H1 (cell line): ENCODE data around the gene TP53. TPM values are rescaled to one million over a fixed set of nuclear protein-coding genes. Genes with fewer than 3 reads are reported as not detected.
A peak's percentile ranks its signal among the peaks of the same experiment; 100 is the strongest.

Experiments used
- CTCF ChIA-PET: fragments of 300-600 bp; sonication (Branson Sonifier 250); formaldehyde crosslinking; loops from one replicate; lab custom pipeline; 2021; ENCODE audit not compliant: partially characterized antibody; lab: Charles Lee
- POLR2A ChIA-PET: fragments of 300-600 bp; sonication (Branson Sonifier 250); formaldehyde crosslinking; loops from one replicate; lab custom pipeline; 2021; ENCODE audit warnings: inconsistent platforms; ENCODE audit not compliant: partially characterized antibody; lab: Charles Lee
- DNase-seq, 2 experiments: peaks; one replicate each; pipeline versions ENCODE4 v3.0.0 to v3.0.0-alpha.2; 2010 to 2022; ENCODE audit warnings: low spot score in 2 of 2, low read depth in 1 of 2, mixed read lengths in 1 of 2
- FAIRE-seq: peaks from 2 replicates; lab custom pipeline; 2011; peaks lifted over from hg19 to GRCh38; lab: Jason Lieb, UNC
- H2AFZ ChIP-seq: 2 replicates; pipeline ENCODE4 v1.8.1; 2012; ENCODE audit warnings: low read length, inconsistent platforms
- H2AK5ac ChIP-seq: 2 replicates; pipeline ENCODE4 v1.6.1; 2013; ENCODE audit warnings: low read depth, low read length
- H2BK120ac ChIP-seq: replicated peaks from 2 replicates; pipeline ENCODE3; 2013; ENCODE audit warnings: low read depth, low read length, inconsistent platforms
- H2BK12ac ChIP-seq: 2 replicates; pipeline ENCODE4 v1.6.1; 2013; ENCODE audit warnings: low read depth, low read length
- H2BK15ac ChIP-seq: 2 replicates; pipeline ENCODE4 v1.6.1; 2013; ENCODE audit warnings: low read length
- H2BK20ac ChIP-seq: 2 replicates; pipeline ENCODE4 v1.6.1; 2013; ENCODE audit warnings: low read length
- H2BK5ac ChIP-seq: 2 replicates; pipeline ENCODE4 v1.6.1; 2013; ENCODE audit warnings: low read depth, low read length
- H3K14ac ChIP-seq: 2 replicates; pipeline ENCODE4 v1.6.1; 2013; ENCODE audit warnings: inconsistent platforms; ENCODE audit not compliant: insufficient read length
- H3K18ac ChIP-seq: 2 replicates; pipeline ENCODE4 v1.6.1; 2013; ENCODE audit warnings: low read length; ENCODE audit errors: extremely low read depth
- H3K23ac ChIP-seq: 2 replicates; pipeline ENCODE4 v1.6.1; 2013; ENCODE audit warnings: inconsistent platforms; ENCODE audit not compliant: insufficient read length
- H3K23me2 ChIP-seq: 2 replicates; pipeline ENCODE4 v1.6.1; 2013; ENCODE audit warnings: low read depth, low read length
- H3K27ac ChIP-seq: 2 replicates; pipeline ENCODE4 v1.6.1; 2011; ENCODE audit warnings: low read depth, low read length, inconsistent platforms
- H3K27me3 ChIP-seq, 4 experiments: replicated peaks in 1 of 4; 1 replicate in 1 of 4; 2 replicates in 3 of 4; pipeline versions ENCODE4 v1.6.1 to v1.8.1; 2011 to 2013; ENCODE audit warnings: low read length in 3 of 4, mild to moderate bottlenecking in 3 of 4, inconsistent platforms in 2 of 4, mixed read lengths in 2 of 4, moderate library complexity in 1 of 4; ENCODE audit not compliant: control insufficient read depth in 3 of 4, insufficient read depth in 3 of 4; ENCODE audit errors: extremely low read depth in 1 of 4
- H3K36me3 ChIP-seq, 4 experiments: 2 replicates each; pipeline versions ENCODE4 v1.6.1 to v1.8.1; 2011 to 2013; ENCODE audit warnings: mild to moderate bottlenecking in 4 of 4, low read length in 3 of 4, moderate library complexity in 2 of 4, control low read depth in 1 of 4, inconsistent platforms in 1 of 4; ENCODE audit not compliant: insufficient read depth in 4 of 4, control insufficient read depth in 2 of 4
- H3K4ac ChIP-seq: replicated peaks from 2 replicates; pipeline ENCODE3; 2013; ENCODE audit warnings: low read length, low read depth, mixed read lengths, inconsistent platforms; ENCODE audit not compliant: insufficient read length
- H3K4me1 ChIP-seq, 4 experiments: replicated peaks in 1 of 4; 1 replicate in 1 of 4; 2 replicates in 3 of 4; pipeline versions ENCODE4 v1.6.1 to v1.8.1; 2011 to 2013; ENCODE audit warnings: low read length in 3 of 4, inconsistent platforms in 2 of 4, mixed read lengths in 1 of 4; ENCODE audit not compliant: insufficient read depth in 4 of 4, control insufficient read depth in 3 of 4
- H3K4me2 ChIP-seq, 2 experiments: 2 replicates each; pipeline versions ENCODE4 v1.6.1 to v1.8.1; 2011 to 2013; ENCODE audit warnings: low read depth in 2 of 2, low read length in 2 of 2, control low read depth in 1 of 2, inconsistent platforms in 1 of 2, mild to moderate bottlenecking in 1 of 2; ENCODE audit not compliant: insufficient read depth in 1 of 2
- H3K4me3 ChIP-seq, 4 experiments: fragments of 200-600, 300-600 bp in 1 of 4; sonication (generic), shearing (Covaris generic), sonication (Bioruptor Twin) in 1 of 4; 2 replicates each; pipeline versions ENCODE4 v1.5.1 to v1.8.1; 2011 to 2016; ENCODE audit warnings: low read length in 4 of 4, low read depth in 3 of 4, control low read depth in 2 of 4, inconsistent platforms in 2 of 4, mild to moderate bottlenecking in 2 of 4, mixed read lengths in 1 of 4, moderate library complexity in 1 of 4; ENCODE audit not compliant: insufficient read depth in 2 of 4; ENCODE audit errors: extremely low read depth in 1 of 4
- H3K56ac ChIP-seq: replicated peaks from 2 replicates; pipeline ENCODE3; 2013; ENCODE audit warnings: low read depth, mild to moderate bottlenecking, mixed read lengths, low read length, inconsistent platforms; ENCODE audit not compliant: insufficient read length
- H3K79me1 ChIP-seq: 2 replicates; pipeline ENCODE4 v1.6.1; 2013; ENCODE audit warnings: low read depth, low read length, control low read depth
- H3K79me2 ChIP-seq, 2 experiments: 2 replicates each; pipeline versions ENCODE4 v1.6.1 to v1.8.1; 2012 to 2013; ENCODE audit warnings: low read length in 2 of 2, mild to moderate bottlenecking in 2 of 2, inconsistent platforms in 1 of 2; ENCODE audit not compliant: insufficient read depth in 2 of 2, control insufficient read depth in 1 of 2
- H3K9ac ChIP-seq, 4 experiments: replicated peaks in 1 of 4; 1 replicate in 1 of 4; 2 replicates in 3 of 4; pipeline versions ENCODE4 v1.6.1 to v1.8.1; 2011 to 2013; ENCODE audit warnings: low read depth in 3 of 4, low read length in 3 of 4, control low read depth in 2 of 4, mild to moderate bottlenecking in 2 of 4, moderate library complexity in 2 of 4, inconsistent platforms in 1 of 4; ENCODE audit errors: extremely low read depth in 1 of 4
- H3K9me3 ChIP-seq, 2 experiments: 2 replicates each; pipeline versions ENCODE4 v1.6.1 to v1.8.1; 2012 to 2013; ENCODE audit warnings: mild to moderate bottlenecking in 2 of 2, moderate library complexity in 2 of 2, control low read depth in 1 of 2, inconsistent platforms in 1 of 2, low read depth in 1 of 2, low read length in 1 of 2, mixed read lengths in 1 of 2; ENCODE audit not compliant: insufficient read depth in 2 of 2
- H4K20me1 ChIP-seq, 2 experiments: replicated peaks in 1 of 2; 2 replicates each; pipeline versions ENCODE3 to v1.8.1; 2011 to 2013; ENCODE audit warnings: inconsistent platforms in 2 of 2, low read length in 2 of 2, mild to moderate bottlenecking in 1 of 2; ENCODE audit not compliant: insufficient read depth in 2 of 2, control insufficient read depth in 1 of 2
- H4K5ac ChIP-seq: 2 replicates; pipeline ENCODE4 v1.6.1; 2013; ENCODE audit warnings: low read length, low read depth, mixed read lengths, inconsistent platforms; ENCODE audit not compliant: insufficient read length
- H4K8ac ChIP-seq: 2 replicates; pipeline ENCODE4 v1.8.0; 2013; ENCODE audit warnings: mild to moderate bottlenecking, moderate library complexity, low read length, inconsistent platforms; ENCODE audit not compliant: insufficient read depth; ENCODE audit errors: extremely low read depth
- H4K91ac ChIP-seq: replicated peaks from 2 replicates; pipeline ENCODE3; 2013; ENCODE audit warnings: low read length, mixed read lengths, inconsistent platforms; ENCODE audit not compliant: insufficient read length
- EP300 ChIP-seq, 2 experiments: IDR thresholded peaks; 1 replicate in 1 of 2; 2 replicates in 1 of 2; pipeline ENCODE4 v1.6.1; 2011 to 2012; ENCODE audit warnings: low read depth in 2 of 2, low read length in 2 of 2, mild to moderate bottlenecking in 2 of 2, borderline replicate concordance in 1 of 2, inconsistent platforms in 1 of 2, moderate library complexity in 1 of 2
- GABPA ChIP-seq: IDR thresholded peaks from 2 replicates; pipeline ENCODE4 v1.6.1; 2011; ENCODE audit warnings: mild to moderate bottlenecking, low read length, moderate library complexity, borderline replicate concordance; ENCODE audit not compliant: insufficient read depth
- HDAC6 ChIP-seq: IDR thresholded peaks from one replicate; pipeline ENCODE4 v1.7.1; 2012; ENCODE audit warnings: low read depth, mild to moderate bottlenecking, inconsistent platforms, low read length, moderate library complexity
- JUND ChIP-seq: IDR thresholded peaks from 2 replicates; pipeline ENCODE4 v1.6.1; 2011; ENCODE audit warnings: mild to moderate bottlenecking, improper control_type of control experiment, low read length
- NANOG ChIP-seq: IDR thresholded peaks from 2 replicates; pipeline ENCODE4 v1.6.1; 2011; ENCODE audit warnings: low read length, low read depth, mild to moderate bottlenecking, inconsistent platforms; ENCODE audit not compliant: insufficient read depth, poor library complexity, severe bottlenecking
- RXRA ChIP-seq: IDR thresholded peaks from 2 replicates; pipeline ENCODE4 v1.6.1; 2011; ENCODE audit warnings: low read depth, mild to moderate bottlenecking, low read length, moderate library complexity; ENCODE audit not compliant: insufficient read depth
- SIX5 ChIP-seq: IDR thresholded peaks from 2 replicates; pipeline ENCODE4 v1.6.1; 2011; ENCODE audit warnings: mild to moderate bottlenecking, low read depth, low read length
- SP4 ChIP-seq: IDR thresholded peaks from 2 replicates; pipeline ENCODE4 v1.6.1; 2012; ENCODE audit warnings: low read length, inconsistent platforms
- TAF1 ChIP-seq: IDR thresholded peaks from 2 replicates; pipeline ENCODE4 v1.6.1; 2011; ENCODE audit warnings: mild to moderate bottlenecking, low read depth, low read length
- TCF12 ChIP-seq: IDR thresholded peaks from 2 replicates; pipeline ENCODE4 v1.6.1; 2011; ENCODE audit warnings: low read depth, mild to moderate bottlenecking, low read length
- WGBS, 2 experiments: shearing (Covaris generic) in 1 of 2; methylation state at CpG; one replicate each; pipeline versions ENCODE4 v1.1.6 to v1.1.7; 2013 to 2015; ENCODE audit warnings: low lambda C conversion rate in 2 of 2, mixed read lengths in 2 of 2, inconsistent platforms in 1 of 2, low coverage in 1 of 2, missing lambda C conversion rate in 1 of 2; ENCODE audit not compliant: insufficient replicate concordance in 2 of 2, insufficient coverage in 1 of 2, insufficient read length in 1 of 2; ENCODE audit errors: extremely low coverage in 1 of 2, missing lambda C conversion rate in 1 of 2; 5-methylcytosine and 5-hydroxymethylcytosine counted together
- polyA plus RNA-seq, 7 experiments: library from polyadenylated mRNA; depleted of rRNA in 3 of 7; stranded (reverse) in 5 of 7; unstranded in 2 of 7; fragments of >200 nt in 5 of 7; fragments of 200-250 nt in 2 of 7; gene quantifications; 1 replicate in 5 of 7; 2 replicates in 1 of 7; 4 replicates in 1 of 7; pipeline versions ENCODE4 v1.2.1 to v1.2.3, GENCODE V29; 2011 to 2013; ENCODE audit warnings: missing spikeins in 2 of 7, mixed read lengths in 2 of 7
- total RNA-seq: library from RNA; stranded (reverse); fragmentation: NEBNext Ultra II Directional; extraction: Animal tissue kit (Norgen Biotek cat#: 25700); gene quantifications from 2 replicates; pipeline ENCODE4 v1.2.1, GENCODE V29; 2021

TP53 gene
- total and polyA plus RNA-seq, 2 of the 8 experiments (the other 6 are each of a cell fraction or from before 2014, with no cell fraction given) = 143 to 198 TPM

DNA sequence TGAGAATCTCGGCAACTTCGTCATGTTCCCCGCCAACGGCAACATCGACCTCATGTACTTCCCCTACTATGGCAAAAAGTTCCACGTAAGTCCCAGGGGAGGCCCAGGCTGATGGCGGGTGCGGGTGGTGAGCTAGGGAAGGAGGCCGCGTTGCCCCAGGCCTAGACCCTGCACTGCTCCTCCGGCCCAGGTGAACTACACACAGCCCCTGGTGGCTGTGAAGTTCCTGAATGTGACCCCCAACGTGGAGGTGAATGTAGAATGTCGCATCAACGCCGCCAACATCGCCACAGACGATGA is 31.8 kb downstream of the TP53 start:
- no peaks in the 10 kb centered on the region for H3K79me1 ChIP-seq
- no peak overlapping the region for H2BK120ac ChIP-seq
- H2AFZ ChIP-seq = no peak overlapping the region
- no peak overlapping the region for H3K14ac ChIP-seq
- no peaks in the 10 kb centered on the region for H3K9me3 ChIP-seq
- H3K18ac ChIP-seq = no peak overlapping the region
- H2AK5ac ChIP-seq = 0 out of 2 replicates have a peak overlapping the region, but pooled peaks have one; percentile 41
- H3K36me3 ChIP-seq = no peaks in the 10 kb centered on the region; a peak in 2 of 8 replicates
- H3K4me3 ChIP-seq = no peak overlapping the region
- peak overlapping the region; percentile 89; the same call in 1 of the 2 replicates for H2BK12ac ChIP-seq
- H3K79me2 ChIP-seq = no peaks in the 10 kb centered on the region
- CTCF ChIA-PET = interaction anchor here (0.6 to 18.2 kb wide), 4 partner anchors 16 to 88 kb away, joined by 3 to 211 read pairs (median 101); partner anchors contain the start of gene SHBG
- no peak overlapping the region for H4K8ac ChIP-seq
- peaks cover 18% of the 10 kb centered on the region for H3K23me2 ChIP-seq
- H3K56ac ChIP-seq = no peak overlapping the region
- H2BK5ac ChIP-seq = no peak overlapping the region
- H4K5ac ChIP-seq = no peak overlapping the region
- H3K27ac ChIP-seq = no peak overlapping the region
- H3K27me3 ChIP-seq = peaks cover 0 to 11% (median 4%) of the 10 kb centered on the region in 4 experiments; a peak in 3 of 7 replicates
- TF ChIP-seq RXRA (no peak), SIX5 (no peak), HDAC6 (no peak), EP300 (IDR thresholded peaks at IDR 0.05; ENCODE audit: borderline replicate concordance in 1 of 2, low read depth in 2 of 2, low read length in 2 of 2) (no peak), TCF12 (no peak), TAF1 (no peak), GABPA (no peak), JUND (no peak), NANOG (no peak), SP4 (no peak)
- TF ChIP-seq, all 59 proteins: peak for 0
- H2BK15ac ChIP-seq = peak overlapping the region; percentile 62; the same call in 1 of the 2 replicates
- DNase-seq = no peak
- FAIRE-seq = no peak
- no peak overlapping the region for H3K4me2 ChIP-seq
- H4K91ac ChIP-seq = peak overlapping the region; percentile 25
- no peak overlapping the region for H3K23ac ChIP-seq
- H2BK20ac ChIP-seq = no peak overlapping the region
- 95% methylated on average over 15 of the region's 17 CpGs; no CpG with 5 or more reads in 1 of the 2 experiments for WGBS, 2 experiments
- no peak overlapping the region for H3K4ac ChIP-seq
- peaks cover 9 to 18% (median 13%) of the 10 kb centered on the region in 4 experiments for H3K4me1 ChIP-seq
- H4K20me1 ChIP-seq = peaks cover 0 to 2% of the 10 kb centered on the region in 2 experiments
- no peak overlapping the region for H3K9ac ChIP-seq
- POLR2A ChIA-PET = interaction anchor here (1.3 to 79.4 kb wide), 4 partner anchors 11 to 66 kb away, joined by 4 to 2272 read pairs (median 1138); partner anchors contain the start of genes ATP1B2, FXR2, SAT2 and SHBG
